BJ (cell line): ENCODE data around the gene B3GNT3. TPM values are rescaled to one million over a fixed set of nuclear protein-coding genes. Genes with fewer than 3 reads are reported as not detected.
A peak's percentile ranks its signal among the peaks of the same experiment; 100 is the strongest.

Source experiments
- CTCF ChIA-PET: fragments of 350-600 bp; formaldehyde crosslinking; extraction: SDS; loops from one replicate; lab custom pipeline; 2021; ENCODE audit warnings: antibody characterized with exemption, inconsistent platforms; lab: Yijun Ruan, JAX
- POLR2A ChIA-PET: fragments of 300-600 bp; sonication (Branson Sonifier 250); formaldehyde crosslinking; extraction: SDS; loops from one replicate; lab custom pipeline; 2021; ENCODE audit warnings: antibody characterized with exemption; lab: Charles Lee
- DNase-seq: peaks from one replicate; pipeline ENCODE4 v3.0.0-alpha.2; 2011; ENCODE audit warnings: low read depth
- H3K27me3 ChIP-seq: 2 replicates; pipeline ENCODE4 v1.6.0; 2011; ENCODE audit warnings: low read length; ENCODE audit not compliant: control insufficient read depth, insufficient read depth
- H3K36me3 ChIP-seq: 2 replicates; pipeline ENCODE4 v1.5.1; 2011; ENCODE audit warnings: low read length; ENCODE audit not compliant: control insufficient read depth, insufficient read depth
- H3K4me3 ChIP-seq: 2 replicates; pipeline ENCODE4 v1.5.1; 2011; ENCODE audit warnings: low read depth, mild to moderate bottlenecking, control low read depth, low read length
- polyA plus RNA-seq: library from polyadenylated mRNA; depleted of rRNA; stranded (reverse); fragments of >200 nt; gene quantifications from 2 replicates; pipeline ENCODE4 v1.2.3, GENCODE V29; 2011
- TF ChIP-seq, protein P1 (sequence below): IDR thresholded peaks from 2 replicates; pipeline ENCODE4 v1.5.1; 2011; ENCODE audit warnings: low read depth, mild to moderate bottlenecking, control low read depth, inconsistent platforms, low read length, moderate library complexity; ENCODE audit not compliant: insufficient read depth

B3GNT3 gene
- polyA plus RNA-seq, 1 experiment: not detected

DNA sequence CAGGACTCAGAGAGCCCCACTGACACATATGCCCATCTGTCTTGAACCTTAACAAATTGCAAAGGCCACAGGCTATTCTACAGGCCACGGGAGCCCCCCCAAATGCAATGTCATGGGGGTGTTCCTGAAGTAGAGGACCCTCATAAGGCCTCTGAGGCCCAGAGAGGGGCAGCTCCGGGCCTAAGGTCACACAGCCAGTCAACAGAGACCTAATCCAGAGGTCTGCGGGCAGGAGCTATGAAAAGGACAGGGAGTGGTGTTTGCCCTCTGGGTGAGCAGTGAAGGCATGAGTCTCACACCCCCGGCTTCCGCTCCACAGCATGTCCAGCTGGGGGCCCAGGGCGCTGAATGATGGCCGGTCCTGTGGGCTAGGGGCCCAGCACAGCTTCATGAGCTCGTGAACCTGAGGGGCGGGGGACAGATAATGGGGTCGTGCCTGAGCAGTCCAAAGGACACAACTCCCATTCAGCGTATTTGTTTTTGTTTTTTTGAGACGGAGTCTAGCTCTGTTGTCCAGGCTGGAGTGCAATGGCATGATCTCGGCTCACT lies 31.6 kb downstream of the B3GNT3 start:
- DNase-seq: no peak
- POLR2A ChIA-PET: no interaction called here
- TF ChIP-seq, protein P1, sequence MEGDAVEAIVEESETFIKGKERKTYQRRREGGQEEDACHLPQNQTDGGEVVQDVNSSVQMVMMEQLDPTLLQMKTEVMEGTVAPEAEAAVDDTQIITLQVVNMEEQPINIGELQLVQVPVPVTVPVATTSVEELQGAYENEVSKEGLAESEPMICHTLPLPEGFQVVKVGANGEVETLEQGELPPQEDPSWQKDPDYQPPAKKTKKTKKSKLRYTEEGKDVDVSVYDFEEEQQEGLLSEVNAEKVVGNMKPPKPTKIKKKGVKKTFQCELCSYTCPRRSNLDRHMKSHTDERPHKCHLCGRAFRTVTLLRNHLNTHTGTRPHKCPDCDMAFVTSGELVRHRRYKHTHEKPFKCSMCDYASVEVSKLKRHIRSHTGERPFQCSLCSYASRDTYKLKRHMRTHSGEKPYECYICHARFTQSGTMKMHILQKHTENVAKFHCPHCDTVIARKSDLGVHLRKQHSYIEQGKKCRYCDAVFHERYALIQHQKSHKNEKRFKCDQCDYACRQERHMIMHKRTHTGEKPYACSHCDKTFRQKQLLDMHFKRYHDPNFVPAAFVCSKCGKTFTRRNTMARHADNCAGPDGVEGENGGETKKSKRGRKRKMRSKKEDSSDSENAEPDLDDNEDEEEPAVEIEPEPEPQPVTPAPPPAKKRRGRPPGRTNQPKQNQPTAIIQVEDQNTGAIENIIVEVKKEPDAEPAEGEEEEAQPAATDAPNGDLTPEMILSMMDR: no peak
- CTCF ChIA-PET: interaction anchor here (0.6 to 1.0 kb wide), 2 partner anchors 22 to 27 kb away, joined by 3 read pairs; no protein-coding TSS in a partner anchor
- Histone ChIP-seq H3K27me3 (no peaks in the 10 kb centered on the region; the same call in 1 of the 2 replicates), H3K4me3 (no peak overlapping the region), H3K36me3 (no peaks in the 10 kb centered on the region)

DNA sequence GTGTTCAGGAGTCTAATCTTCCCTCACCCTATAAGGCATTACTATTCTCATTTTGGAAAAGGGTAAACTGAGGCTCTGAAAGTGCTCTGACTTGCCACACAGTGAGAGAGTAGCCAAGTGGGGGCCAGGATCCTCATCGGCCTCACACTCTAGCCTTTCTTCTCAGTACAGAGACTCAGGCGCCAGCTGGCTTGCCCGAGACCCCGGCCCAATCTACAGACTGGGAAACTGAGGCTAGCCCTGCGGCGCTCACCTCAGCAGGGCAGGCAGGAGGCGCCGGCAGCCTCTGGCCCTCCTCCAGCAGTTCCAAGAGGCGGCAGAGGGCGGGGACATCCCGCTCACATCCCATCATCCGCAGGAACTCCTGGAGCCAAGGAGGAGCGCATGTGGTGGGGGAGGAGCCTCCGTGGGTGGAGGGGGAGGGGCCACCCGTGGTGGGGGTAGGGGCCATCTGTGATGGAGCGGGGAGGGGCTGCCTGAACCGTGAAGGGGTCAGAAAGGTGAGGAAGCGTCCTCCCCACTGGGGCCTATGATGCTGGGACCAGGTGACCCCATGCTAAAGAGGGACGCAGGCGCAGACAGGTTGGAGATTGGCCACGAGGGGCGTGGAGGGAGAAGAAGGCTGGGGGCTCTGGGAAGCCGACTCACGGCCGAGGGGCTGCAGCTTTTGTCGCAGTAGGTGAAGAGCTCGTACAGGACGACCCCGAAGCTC lies 35.1 kb downstream of the B3GNT3 start:
- ChIA-PET CTCF (interaction anchor here (0.6 kb wide), 1 partner anchor 550 kb away, joined by 3 read pairs; no protein-coding TSS in a partner anchor), POLR2A (no interaction called here)
- Histone ChIP-seq H3K4me3 (peak overlapping the region; percentile 3), H3K36me3 (no peaks in the 10 kb centered on the region), H3K27me3 (no peaks in the 10 kb centered on the region; the same call in 1 of the 2 replicates)
- TF ChIP-seq, protein P1: no peak
- DNase-seq: no peak

DNA sequence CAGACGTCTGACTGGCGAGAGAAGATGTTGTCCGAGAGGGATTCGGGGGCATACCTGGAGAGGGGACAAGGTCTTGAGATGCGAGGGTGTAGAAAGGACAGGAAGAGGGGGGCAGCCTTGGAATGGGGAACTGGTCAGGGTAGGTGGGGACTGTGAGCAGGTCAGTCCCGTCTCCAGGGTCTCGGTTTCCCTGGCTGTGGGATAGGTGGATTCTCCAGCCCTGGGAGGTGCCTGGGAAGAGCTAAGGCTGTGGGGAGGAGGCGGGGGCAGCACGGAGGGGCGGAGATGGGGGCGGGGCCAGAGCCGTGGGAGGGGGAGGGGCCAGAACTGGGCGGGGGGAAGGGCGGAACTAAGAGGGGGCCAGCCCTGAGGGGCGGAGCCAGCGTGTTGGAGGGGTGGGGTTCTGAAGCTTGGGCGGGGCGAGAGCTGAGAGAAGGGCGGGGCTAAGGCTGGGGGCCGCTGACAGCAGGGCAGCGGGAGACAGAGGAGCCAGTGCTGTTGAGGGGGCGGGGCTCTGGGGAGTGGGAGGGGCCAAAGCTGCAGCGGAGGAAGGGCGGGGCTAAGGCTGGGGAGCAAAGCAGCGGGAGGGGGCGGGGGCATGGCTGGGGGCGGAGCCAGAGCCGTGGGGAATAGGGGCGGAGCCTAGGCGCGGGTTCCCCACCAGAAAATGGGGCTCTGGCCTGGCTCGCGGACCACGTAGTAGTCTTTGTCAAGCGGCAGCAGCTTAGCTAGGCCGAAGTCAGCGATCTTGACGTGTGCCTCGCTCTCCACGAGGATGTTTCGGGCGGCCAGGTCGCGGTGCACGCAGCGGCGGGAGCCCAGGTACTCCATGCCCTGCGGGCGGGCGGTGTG lies 35.9 kb downstream of the B3GNT3 start:
- ChIA-PET POLR2A (no interaction called here), CTCF (interaction anchor here (0.6 to 0.8 kb wide), 2 partner anchors 25 to 551 kb away, joined by 3 read pairs; no protein-coding TSS in a partner anchor)
- Histone ChIP-seq H3K27me3 (no peaks in the 10 kb centered on the region), H3K4me3 (peak overlapping the region; percentile 3), H3K36me3 (no peaks in the 10 kb centered on the region)
- TF ChIP-seq, protein P1: no peak
- DNase-seq: no peak

DNA sequence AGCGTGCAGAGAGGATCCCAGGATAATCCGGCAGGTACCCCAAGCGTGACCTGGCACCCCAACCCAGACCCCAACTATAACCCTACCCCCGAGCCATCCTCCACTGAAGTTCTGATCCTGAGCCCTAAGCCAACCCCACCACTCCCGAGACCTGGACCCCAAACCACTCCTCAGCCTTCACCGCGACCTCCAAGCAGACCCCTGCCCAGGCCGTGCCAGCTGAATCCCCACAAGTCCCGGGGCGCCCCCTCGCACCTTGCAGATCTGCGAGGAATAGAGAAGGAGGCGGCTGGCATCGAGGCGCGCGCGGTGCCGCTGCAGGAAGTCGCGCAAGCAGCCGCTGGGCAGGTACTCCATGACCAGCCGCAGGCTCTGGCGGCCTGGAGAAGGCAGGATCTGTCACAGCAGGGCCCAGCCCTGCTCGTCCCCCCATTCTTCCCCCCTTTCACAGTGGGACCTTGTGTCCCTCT lies 36.5 kb downstream of the B3GNT3 start:
- TF ChIP-seq, protein P1: no peak
- H3K36me3 ChIP-seq: no peaks in the 10 kb centered on the region
- ChIA-PET CTCF (interaction anchor here (0.8 kb wide), 1 partner anchor 25 kb away, joined by 3 read pairs; no protein-coding TSS in a partner anchor), POLR2A (no interaction called here)
- no peak overlapping the region for H3K4me3 ChIP-seq
- no peaks in the 10 kb centered on the region for H3K27me3 ChIP-seq
- DNase-seq: no peak
